HG03342 (cell line): ENCODE data around the gene KIF1A.

ENCODE experiments used
- ATAC-seq: cut with Tn5 transposase; IDR thresholded peaks from one replicate; pipeline ENCODE4 v1.9.1; 2021; ENCODE audit warnings: mild to moderate bottlenecking, moderate library complexity; ENCODE audit not compliant: unreplicated experiment

KIF1A gene

GRCh38 chr2:240806459-240806858 is 13.6 kb downstream of the KIF1A start:
- ATAC-seq = no peak

- no peak for ATAC-seq
These were observed 14.0 kb downstream of the KIF1A start for GRCh38 chr2:240806006-240806405.

GRCh38 chr2:240803191-240803590 is 16.8 kb downstream of the KIF1A start:
- no peak for ATAC-seq

GRCh38 chr2:240799033-240799820 is 20.8 kb downstream of the KIF1A start:
- no peak for ATAC-seq

GRCh38 chr2:240798327-240798905 is 21.6 kb downstream of the KIF1A start:
- no peak for ATAC-seq

GRCh38 chr2:240797914-240798313 is 22.1 kb downstream of the KIF1A start:
- ATAC-seq = no peak

- no peak for ATAC-seq
These were observed 22.5 kb downstream of the KIF1A start for GRCh38 chr2:240797500-240797895.

GRCh38 chr2:240796543-240797499 is 23.2 kb downstream of the KIF1A start:
- ATAC-seq = no peak

- ATAC-seq = no peak
These were observed 24.0 kb downstream of the KIF1A start for GRCh38 chr2:240795916-240796510.

GRCh38 chr2:240795454-240795853 is 24.6 kb downstream of the KIF1A start:
- ATAC-seq = no peak

GRCh38 chr2:240794178-240794721 is 25.8 kb downstream of the KIF1A start:
- no peak for ATAC-seq

GRCh38 chr2:240793313-240794177 is 26.5 kb downstream of the KIF1A start:
- ATAC-seq = no peak

GRCh38 chr2:240792629-240793312 is 27.2 kb downstream of the KIF1A start:
- no peak for ATAC-seq

GRCh38 chr2:240791821-240792628 is 28.0 kb downstream of the KIF1A start:
- no peak for ATAC-seq

GRCh38 chr2:240791221-240791800 is 28.7 kb downstream of the KIF1A start:
- ATAC-seq = no peak

GRCh38 chr2:240790370-240791220 is 29.4 kb downstream of the KIF1A start:
- no peak for ATAC-seq
